ENCODE measurements around the gene UNC13A.

UNC13A gene

GRCh38 chr19:17687857-17688784 lies at the start of gene UNC13A:
TSS of gene UNC13A (minus strand) at chr19:17688354. CDS start at chr19:17688199, 155 bp downstream.
- in situ Hi-C loops (cut with HindIII; ENCODE audit: low sequenced_read_pairs) = no loop called here

- in situ Hi-C loops (cut with HindIII; ENCODE audit: low sequenced_read_pairs) = no loop called here
Observed at GRCh38 chr19:17737690-17738153, 49.6 kb upstream of the UNC13A start.

GRCh38 chr19:17735410-17735809 lies 47.3 kb upstream of the UNC13A start:
- in situ Hi-C loops (cut with HindIII; ENCODE audit: low sequenced_read_pairs) = no loop called here

GRCh38 chr19:17734146-17734545 lies 46.0 kb upstream of the UNC13A start:
- in situ Hi-C loops (cut with HindIII; ENCODE audit: low sequenced_read_pairs) = no loop called here

- in situ Hi-C loops (cut with HindIII; ENCODE audit: low sequenced_read_pairs) = no loop called here
Observed at GRCh38 chr19:17733127-17733526, 45.0 kb upstream of the UNC13A start.

GRCh38 chr19:17727843-17728242 lies 39.7 kb upstream of the UNC13A start:
- in situ Hi-C loops (cut with HindIII; ENCODE audit: low sequenced_read_pairs) = no loop called here

- in situ Hi-C loops (cut with HindIII; ENCODE audit: low sequenced_read_pairs) = no loop called here
Observed at GRCh38 chr19:17726964-17727773, 39.0 kb upstream of the UNC13A start.

- in situ Hi-C loops (cut with HindIII; ENCODE audit: low sequenced_read_pairs) = no loop called here
Observed at GRCh38 chr19:17726136-17726741, 38.1 kb upstream of the UNC13A start.

- in situ Hi-C loops (cut with HindIII; ENCODE audit: low sequenced_read_pairs) = no loop called here
Observed at GRCh38 chr19:17725422-17726078, 37.4 kb upstream of the UNC13A start.

GRCh38 chr19:17724655-17725054 lies 36.5 kb upstream of the UNC13A start:
- in situ Hi-C loops (cut with HindIII; ENCODE audit: low sequenced_read_pairs) = no loop called here

GRCh38 chr19:17722655-17723240 lies 34.6 kb upstream of the UNC13A start:
- in situ Hi-C loops (cut with HindIII; ENCODE audit: low sequenced_read_pairs) = no loop called here

- in situ Hi-C loops (cut with HindIII; ENCODE audit: low sequenced_read_pairs) = no loop called here
Observed at GRCh38 chr19:17721821-17722220, 33.7 kb upstream of the UNC13A start.

- in situ Hi-C loops (cut with HindIII; ENCODE audit: low sequenced_read_pairs) = no loop called here
Observed at GRCh38 chr19:17721111-17721628, 33.0 kb upstream of the UNC13A start.

GRCh38 chr19:17720440-17720839 lies 32.3 kb upstream of the UNC13A start:
- in situ Hi-C loops (cut with HindIII; ENCODE audit: low sequenced_read_pairs) = no loop called here

- in situ Hi-C loops (cut with HindIII; ENCODE audit: low sequenced_read_pairs) = no loop called here
Observed at GRCh38 chr19:17719730-17720400, 31.7 kb upstream of the UNC13A start.

GRCh38 chr19:17718947-17719711 lies 31.0 kb upstream of the UNC13A start, which contains the start of gene MAP1S:
TSS of gene MAP1S (plus strand) at chr19:17719480. CDS start at chr19:17719503, 23 bp downstream.
- in situ Hi-C loops (cut with HindIII; ENCODE audit: low sequenced_read_pairs) = no loop called here

GRCh38 chr19:17718550-17718946 lies 30.4 kb upstream of the UNC13A start:
- in situ Hi-C loops (cut with HindIII; ENCODE audit: low sequenced_read_pairs) = no loop called here

GRCh38 chr19:17716309-17716929 lies 28.3 kb upstream of the UNC13A start:
- in situ Hi-C loops (cut with HindIII; ENCODE audit: low sequenced_read_pairs) = no loop called here
